HG03175 (cell line): ENCODE results near the gene ERC2.

Experiments
- ATAC-seq: cut with Tn5 transposase; IDR thresholded peaks from one replicate; pipeline ENCODE4 v1.9.1; 2021; ENCODE audit warnings: mild to moderate bottlenecking, moderate library complexity; ENCODE audit not compliant: unreplicated experiment

Gene ERC2

DNA sequence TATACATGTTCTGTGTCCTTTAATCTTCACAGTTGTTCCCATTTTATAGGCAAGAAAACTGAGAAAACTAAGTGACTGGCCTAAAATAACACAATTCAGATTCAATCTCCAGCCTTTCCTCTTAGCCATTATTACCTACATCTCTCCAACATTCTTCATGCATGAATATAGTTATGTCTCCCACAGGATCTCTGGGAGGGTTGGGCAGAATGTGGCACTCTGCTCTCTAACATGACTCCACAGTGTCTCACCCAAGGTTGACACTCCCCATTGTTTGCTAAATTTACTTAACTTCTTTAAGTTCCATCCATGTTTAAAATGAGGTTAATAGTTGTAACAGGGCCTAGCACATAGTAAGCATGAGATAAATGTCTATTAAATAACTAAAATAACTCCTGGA lies 276.3 kb downstream of the ERC2 start:
- no peak for ATAC-seq

DNA sequence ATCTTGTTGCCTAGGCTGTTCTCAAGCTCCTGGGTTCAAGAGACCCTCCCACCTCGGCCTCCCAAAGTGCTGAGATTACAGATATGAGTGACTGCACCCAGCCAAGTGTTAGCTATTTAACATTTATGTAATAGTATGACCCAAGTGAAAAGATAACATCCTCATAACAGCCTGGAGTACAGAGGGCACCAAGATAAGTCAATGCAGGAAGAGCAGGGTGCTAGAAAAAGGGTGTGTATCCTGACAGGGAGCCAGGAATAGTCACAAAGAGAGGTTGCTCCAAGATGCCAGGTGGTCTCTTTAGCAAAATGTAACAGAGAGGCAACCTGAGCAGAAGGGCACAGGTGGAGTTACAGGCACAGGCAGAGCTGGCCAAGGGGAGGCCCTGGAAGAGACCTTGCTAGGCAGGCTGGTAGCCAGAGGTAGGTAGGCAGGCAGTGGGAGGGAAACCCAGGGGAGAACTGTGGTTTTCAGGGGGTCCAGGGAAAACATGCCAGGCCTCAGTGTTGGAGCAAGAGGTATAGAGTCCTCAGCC lies 277.4 kb downstream of the ERC2 start:
- no peak for ATAC-seq

DNA sequence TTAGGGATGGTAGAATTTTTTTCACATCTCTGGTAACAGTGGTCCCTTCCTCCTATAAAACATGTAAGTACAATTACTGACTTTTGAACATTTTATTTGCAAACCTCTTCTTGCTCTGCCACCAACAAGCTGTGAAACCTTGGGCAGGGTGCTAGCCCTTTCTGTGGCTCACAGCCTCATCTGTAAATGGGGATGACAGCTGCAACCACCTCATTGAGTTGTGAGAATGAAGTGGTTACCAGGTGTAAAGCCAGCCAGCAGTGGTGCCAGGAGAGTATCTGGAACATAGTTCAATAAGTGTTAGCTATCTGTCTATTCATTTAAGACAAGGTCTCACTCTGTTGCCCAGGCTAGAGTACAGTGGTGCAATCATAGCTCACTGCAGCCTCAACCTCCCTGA lies 278.1 kb downstream of the ERC2 start:
- no peak for ATAC-seq

DNA sequence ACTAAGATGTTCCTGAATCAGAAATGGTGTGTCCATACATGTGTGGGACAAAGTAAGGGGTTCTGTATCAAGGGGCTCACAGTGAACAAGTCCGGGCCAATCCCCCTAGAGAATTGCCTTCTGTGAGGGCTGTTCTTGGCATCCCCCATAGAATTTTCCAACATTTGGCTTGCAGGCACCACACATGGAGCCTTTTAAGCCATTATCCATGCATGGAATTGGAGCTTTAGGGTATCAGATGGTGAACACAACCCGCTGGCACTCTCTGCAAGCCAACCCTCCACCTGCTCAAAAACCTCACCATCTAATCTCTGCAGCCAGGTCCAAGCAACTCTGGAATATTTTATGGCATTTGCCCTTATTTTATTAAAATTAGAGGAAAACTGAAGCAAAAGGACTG lies 278.7 kb downstream of the ERC2 start:
- no peak for ATAC-seq

DNA sequence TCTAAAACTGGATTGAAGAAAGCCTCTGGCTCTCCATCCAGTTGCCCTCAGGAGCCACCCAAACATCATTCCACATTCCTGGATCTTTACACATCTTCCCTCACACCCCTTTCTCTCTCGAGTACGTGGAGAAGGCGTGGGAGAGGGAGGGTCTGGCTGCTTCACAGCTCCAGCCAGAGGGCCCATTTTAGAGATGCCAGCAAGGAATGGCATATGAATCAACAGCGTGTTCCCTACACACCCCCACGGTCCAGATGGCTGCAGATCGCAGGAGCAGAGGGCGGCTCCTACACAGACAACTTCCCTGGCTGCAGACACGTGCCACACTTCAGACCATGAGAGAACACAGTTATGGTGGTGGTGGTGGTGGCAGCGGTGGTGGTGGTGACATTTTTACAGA lies 280.1 kb downstream of the ERC2 start:
- ATAC-seq = no peak

DNA sequence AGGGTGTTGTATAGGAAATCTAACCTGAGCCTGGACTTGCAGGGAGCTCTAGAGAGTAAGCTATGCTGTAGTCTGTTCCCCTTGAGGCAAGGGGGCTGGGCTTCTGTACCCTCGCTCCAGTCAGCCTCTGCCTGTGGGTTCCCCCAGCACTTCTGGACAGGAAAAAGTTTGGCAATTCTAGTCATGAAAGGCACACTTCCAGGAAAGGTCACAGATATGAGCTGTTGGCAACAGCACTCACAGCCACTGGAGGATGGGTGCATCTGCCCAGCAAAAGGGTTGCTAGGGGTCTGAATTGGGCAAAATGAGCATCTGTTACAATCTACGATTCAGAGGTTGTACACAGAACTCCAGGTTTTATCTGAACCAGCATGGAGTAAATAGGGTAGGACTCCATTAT lies 281.2 kb downstream of the ERC2 start:
- no peak for ATAC-seq

DNA sequence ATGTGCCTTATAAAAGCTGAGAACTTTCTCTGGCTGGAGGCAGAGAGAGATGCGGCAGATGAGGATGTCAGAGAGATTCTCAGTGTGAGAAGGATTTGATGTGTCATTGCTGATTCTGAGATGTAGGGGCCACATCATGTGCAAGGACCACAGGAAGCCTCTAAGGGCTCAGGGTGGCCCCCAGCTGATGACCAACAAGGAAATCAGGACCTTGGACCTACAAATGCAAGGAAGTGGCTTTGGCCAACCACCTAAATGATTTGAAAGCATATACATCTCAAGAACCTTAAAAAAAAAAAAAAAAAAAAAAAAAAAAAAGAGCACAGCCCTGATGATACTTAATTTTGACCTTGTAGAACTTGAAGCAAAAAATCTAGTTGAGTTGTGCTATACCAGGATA lies 282.4 kb downstream of the ERC2 start:
- ATAC-seq = no peak

DNA sequence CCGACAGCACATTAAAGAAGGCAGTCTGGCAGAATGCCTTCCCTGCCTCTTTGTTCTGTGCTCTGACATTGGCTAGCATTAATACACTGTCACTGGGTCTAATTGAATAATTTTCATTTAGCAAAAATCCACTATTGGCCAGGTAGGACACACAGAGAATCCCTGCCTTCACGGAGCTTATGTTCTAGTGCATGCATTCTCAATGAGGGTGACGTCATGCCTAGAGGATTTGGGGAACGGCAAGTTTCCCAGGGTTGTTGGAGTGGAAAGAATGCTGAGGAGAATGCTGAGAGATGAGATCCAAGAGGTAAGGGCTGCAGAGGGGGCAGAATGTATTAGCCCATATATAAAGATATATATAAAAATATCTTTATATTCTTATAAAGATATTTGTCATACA lies 284.7 kb downstream of the ERC2 start:
- ATAC-seq = no peak

DNA sequence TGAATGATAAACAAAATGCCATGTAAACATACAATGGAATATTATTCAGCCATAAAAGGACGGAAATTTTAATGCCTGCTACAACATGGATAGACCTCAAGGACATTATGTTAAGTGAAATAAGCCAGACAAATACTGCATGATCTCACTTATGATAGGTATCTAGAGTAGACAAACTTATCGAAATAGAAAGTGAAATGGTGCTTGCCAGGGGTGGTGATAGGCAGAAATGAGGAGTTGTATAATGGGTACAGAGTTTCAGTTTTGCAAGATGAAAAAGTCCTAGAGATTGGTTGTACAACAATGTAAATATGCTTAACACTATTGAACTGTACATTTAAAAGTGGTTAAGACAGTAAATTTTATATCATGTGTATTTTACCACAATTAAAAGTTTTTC lies 287.8 kb downstream of the ERC2 start:
- ATAC-seq = no peak

DNA sequence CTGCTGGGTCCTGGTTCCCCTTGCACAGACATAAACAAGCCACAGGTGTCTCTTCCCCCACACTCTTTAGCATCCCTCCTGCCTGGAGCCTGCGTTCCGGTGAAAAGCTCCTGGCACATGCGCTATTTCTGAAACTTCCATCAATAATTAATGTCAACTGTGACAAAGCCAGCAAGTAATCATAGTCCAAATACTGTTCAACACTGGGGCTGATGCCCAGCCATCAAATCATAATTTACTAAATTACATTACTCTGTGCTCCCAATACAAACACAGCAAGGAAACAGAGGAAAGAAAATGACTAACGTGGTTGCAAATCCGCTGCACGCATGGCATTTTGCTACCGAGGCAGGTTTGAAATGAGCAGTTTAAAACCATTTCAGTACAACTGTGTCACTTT lies 294.7 kb downstream of the ERC2 start:
- no peak for ATAC-seq

DNA sequence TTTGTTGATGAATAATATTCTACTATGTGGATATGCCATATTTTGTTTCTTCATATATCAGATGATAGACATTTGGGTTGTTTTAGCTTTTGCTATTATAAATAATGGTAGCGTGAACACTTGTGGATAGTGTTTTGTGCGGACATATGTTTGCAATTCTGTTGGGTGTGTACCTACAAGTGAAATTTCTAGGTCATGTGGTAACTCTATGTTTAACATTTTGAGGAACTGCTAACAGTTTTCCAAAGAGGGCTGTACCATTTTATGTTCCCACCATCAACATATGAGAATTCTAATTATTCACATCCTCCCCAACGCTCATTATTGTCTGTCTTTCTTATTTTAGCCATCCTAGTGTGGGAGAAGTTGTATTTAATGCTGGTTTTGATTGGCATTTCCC lies 303.8 kb downstream of the ERC2 start:
- ATAC-seq = no peak

DNA sequence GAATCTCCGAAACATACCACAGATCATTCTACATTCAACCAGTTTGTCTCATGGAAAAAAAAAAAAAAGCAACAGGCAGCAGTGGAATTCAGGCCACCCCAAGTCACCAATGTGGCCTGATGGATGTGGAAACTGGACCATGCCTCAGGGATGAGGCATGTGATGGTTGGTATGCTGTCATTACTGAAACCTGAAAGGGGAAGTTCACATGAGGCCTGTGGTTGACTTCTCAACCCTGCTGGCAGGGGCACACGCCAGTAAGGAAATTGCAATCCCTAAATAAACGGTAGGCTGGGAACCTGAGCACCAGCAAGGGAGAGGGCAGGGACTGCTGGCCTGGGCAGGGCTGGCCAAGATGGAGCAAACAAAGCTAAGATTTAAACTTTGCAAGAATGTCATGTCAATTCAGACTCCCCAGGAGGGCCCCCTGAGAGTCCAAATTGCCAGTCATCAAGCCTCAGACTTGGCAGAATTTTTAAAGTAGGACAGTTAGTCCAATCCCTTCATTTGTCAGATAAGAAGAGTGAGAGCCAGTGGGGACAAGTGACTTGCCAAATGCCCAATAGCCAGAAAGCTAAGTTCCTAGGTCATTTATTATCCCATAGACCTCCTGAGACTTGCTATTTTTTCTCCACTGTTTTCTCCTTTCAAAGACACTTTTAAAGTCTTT lies 310.4 kb downstream of the ERC2 start:
- peak; percentile 92 for ATAC-seq

DNA sequence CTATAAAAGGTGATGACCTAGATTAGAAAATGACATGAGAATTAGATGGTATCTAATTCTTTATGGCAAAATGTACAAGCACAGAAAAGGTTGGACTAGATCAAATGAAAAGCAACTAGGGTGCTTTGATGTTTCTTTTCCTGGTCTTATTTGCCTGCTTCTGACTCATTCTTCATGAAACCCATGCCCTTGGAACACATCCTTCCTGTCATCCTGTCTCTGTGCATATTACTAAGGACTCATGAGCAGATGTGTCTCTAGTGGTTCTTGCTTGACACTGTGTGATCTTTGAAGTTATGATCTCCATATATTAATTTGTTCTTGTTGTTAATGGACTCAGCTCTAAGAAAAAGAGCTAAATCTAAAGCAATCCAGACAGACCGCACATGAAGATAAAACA lies 314.0 kb downstream of the ERC2 start:
- no peak for ATAC-seq

DNA sequence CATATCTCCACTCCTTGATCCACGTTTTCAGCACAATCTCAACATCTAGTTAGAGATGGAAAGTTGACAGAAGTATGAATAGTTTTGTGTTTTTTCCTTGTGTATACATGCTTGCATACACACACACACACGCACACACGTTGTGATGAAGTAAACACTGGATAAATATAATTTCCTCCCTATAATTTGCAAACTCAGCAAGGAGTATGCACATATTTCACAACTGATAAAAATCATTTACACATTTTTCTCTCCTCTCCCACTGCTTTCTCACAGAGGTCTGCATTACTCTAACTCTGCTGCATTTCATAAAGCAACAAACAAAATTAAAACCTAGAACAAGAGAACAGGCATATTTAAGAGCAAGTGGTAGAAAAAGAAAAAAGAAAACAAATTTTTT lies 320.9 kb downstream of the ERC2 start:
- ATAC-seq = no peak

DNA sequence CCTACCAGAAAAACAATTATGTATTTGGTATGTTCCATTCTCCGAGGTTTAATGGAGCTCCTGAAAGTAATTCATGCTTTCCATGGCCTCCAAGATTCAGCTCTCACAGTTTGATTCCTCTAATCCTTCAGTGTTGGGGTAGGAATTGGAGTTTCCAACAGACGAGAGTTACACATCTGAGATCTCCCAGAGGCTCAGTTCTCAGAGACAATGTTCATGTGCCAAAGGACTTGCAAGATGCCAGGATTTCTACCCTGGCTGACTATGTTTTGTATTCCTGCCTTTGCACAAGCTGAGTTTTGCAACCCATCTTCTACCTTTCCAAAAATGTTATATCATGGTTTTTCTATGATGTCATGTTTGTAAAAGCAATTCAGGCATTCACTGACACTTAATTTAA lies 322.9 kb downstream of the ERC2 start:
- ATAC-seq = no peak

DNA sequence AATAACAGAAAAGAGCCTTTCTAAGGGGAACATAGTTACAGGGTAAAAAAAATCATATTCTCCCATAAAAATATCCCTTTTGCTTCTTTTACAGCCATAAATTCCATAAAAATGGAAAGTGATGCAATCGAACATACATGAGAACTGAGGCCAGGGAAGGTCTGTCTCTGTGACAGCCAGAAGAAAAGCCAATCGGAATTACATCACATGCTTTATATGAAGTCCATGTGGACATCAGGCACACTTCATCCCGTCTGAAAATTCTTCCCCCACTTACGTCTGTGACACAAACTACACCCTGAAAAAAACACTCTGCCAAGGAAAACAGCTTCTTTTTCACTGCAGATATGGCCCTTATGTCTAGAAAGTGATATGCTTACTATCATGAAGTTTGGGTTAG lies 323.5 kb downstream of the ERC2 start:
- ATAC-seq = no peak

DNA sequence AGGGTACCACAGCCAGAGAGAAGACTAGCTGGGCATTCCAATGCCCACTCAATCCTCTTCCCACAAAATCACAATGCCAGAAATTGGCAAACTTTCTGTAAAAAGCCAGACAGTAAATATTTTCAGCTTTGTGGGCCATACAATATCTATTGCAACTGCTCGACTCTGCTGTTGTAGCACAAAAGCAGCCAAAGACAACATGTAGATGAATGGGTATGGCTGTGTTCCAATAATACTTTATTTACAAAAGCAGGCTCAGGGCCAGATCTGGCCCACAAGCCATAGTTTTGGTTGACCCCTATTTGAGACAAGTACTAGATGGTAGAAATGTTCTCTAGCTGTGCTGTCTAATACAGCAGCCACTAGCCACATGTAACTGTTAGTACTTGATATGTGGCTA lies 330.9 kb downstream of the ERC2 start:
- no peak for ATAC-seq

DNA sequence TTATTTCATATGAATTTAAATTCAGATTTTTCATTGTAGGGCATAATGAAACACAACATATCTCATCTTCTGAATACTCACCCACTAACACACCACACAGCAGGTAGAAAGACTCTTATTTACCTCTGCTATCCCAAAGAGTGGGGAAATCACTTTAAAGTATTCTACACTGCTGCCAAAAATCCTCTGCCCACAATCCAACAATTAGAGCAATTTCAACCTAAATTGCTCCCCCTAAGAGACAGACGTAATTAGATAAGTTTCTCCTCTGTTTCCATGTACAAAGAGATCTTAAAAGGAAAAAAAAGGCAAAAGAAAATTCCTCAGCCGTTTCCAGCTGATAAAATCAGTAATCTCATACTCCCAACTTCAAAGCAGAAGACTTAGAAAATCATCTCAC lies 331.8 kb downstream of the ERC2 start:
- ATAC-seq = no peak

DNA sequence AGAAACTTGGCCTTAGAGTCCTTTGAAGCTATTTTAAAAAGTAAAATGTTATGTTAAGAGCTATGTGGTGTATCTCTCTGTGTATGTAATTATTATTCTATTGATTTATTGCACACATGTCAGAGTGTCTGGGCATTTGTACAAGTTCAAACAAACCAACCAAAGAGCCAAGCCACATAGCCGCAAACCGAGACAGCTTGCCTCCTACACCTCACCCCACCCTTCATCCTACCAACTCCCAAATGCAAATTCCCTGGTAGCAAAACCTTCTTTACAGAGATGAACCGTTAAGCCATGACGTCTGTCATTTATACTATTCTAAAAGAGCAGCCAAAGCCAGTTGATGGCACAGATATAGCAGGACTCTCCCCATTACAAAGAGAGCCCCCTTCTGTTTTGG lies 332.3 kb downstream of the ERC2 start:
- ATAC-seq = no peak

DNA sequence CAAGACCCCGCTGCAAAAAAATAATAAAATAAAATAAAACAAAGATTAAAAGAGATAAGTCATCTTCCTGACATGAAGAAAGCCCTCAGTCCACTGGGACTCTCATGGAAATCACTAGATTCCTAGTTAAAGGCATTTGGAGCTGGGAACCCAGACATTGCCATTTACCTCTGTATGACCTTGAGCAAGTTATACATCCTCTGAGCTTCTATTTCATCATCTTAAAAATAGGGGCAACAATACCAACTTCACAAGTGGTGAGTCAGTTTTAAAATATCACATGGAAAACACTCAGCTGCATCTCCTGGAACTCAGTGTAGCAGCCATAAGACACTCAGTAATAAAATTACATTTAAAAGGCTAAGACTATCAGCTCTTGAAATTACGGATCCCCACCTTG lies 334.8 kb downstream of the ERC2 start:
- no peak for ATAC-seq

DNA sequence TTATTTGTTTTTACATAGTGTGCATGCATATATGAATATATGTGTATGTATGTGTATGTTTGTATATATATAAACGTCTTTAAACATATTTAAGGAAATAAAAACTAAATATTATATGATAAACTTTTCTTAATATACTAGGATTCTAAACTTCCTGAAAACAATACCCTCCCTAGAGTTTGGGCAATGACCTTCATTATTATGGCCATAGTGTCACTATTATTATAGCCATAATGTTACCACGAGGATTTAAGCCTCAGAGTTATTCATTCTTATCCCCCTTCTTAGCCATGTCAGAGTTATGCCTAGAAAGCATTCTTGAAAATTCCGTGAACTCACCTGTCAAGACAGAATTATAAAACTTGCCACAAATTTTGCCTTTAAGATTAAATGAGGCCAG lies 335.5 kb downstream of the ERC2 start:
- no peak for ATAC-seq

DNA sequence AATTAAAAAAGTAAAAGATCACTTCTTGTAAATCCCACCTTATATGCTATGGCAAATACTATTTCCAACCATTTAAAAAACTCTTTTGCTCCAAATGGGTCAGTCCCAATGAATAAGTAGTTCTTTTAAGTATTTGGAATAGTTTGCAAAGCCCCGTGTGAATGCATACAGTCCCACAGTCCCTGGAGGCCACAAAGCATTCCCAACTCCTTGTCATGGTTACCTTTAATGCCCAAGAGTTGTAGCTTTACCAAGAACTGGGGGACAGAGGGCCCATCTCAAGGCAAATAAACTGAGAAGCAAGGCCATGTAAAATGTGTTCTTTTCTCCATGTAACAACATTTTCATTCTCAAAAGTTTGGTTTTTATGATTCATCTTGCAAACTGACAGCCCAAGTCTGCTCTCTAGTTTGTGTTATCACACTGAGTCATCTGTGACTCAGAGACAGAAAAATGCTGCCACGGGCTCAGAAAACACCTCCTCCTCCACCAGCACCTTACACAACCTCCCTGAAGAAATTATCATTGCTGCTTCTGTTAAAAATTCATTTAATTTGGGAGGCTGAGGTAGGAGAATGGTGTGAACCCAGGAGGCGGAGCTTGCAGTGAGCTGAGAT lies 336.2 kb downstream of the ERC2 start:
- no peak for ATAC-seq

DNA sequence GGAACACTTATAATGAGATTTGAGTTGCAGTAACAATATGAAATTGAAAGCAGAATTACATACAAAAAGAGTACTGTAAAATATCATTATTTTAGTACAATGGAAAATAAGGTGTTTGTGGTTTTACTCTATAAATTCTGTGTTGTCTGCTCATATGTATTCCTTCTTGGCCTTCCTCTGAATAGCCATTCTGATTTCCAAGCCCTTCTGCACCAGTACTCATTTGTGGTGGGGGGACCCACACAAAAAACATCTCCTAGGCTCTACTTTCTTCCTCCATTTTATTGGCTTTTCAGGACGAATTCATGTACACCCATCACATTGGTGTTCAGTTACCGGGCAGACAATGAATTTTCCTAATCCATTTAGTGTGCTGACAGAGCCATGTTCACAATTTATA lies 338.2 kb downstream of the ERC2 start:
- no peak for ATAC-seq
